GM18511 (cell line): ENCODE data around the gene TMEM229A.
"Not testable (repeated sequence)": the region's sequence is repeated elsewhere in the genome, so short reads cannot be mapped to it uniquely, and the experiment has no call there.

ENCODE experiments used
- ATAC-seq: cut with Tn5 transposase; IDR thresholded peaks from one replicate; pipeline ENCODE4 v1.9.1; 2021; ENCODE audit warnings: mild to moderate bottlenecking, moderate library complexity; ENCODE audit not compliant: unreplicated experiment

Gene TMEM229A

GRCh38 chr7:124032369-124033094 is at the start of gene TMEM229A:
Gene TMEM229A (minus strand): TSS chr7:124033067. CDS start chr7:124033003, 64 bp downstream.
- ATAC-seq, result peak; percentile 60

GRCh38 chr7:124082234-124082633 is 49.4 kb upstream of the TMEM229A start:
- ATAC-seq, result not testable (repeated sequence)

GRCh38 chr7:124077546-124077945 is 44.7 kb upstream of the TMEM229A start:
- no peak for ATAC-seq

GRCh38 chr7:124076841-124077240 is 44.0 kb upstream of the TMEM229A start:
- ATAC-seq, result no peak

GRCh38 chr7:124074007-124074406 is 41.1 kb upstream of the TMEM229A start:
- no peak for ATAC-seq

- ATAC-seq, result no peak
Measured at GRCh38 chr7:124073310-124073645, 40.4 kb upstream of the TMEM229A start.

- ATAC-seq, result no peak
Measured at GRCh38 chr7:124072603-124073309, 39.9 kb upstream of the TMEM229A start.

GRCh38 chr7:124071843-124072242 is 39.0 kb upstream of the TMEM229A start:
- no peak for ATAC-seq

- ATAC-seq, result no peak
Measured at GRCh38 chr7:124062171-124062570, 29.3 kb upstream of the TMEM229A start.

- ATAC-seq, result no peak
Measured at GRCh38 chr7:124060528-124060927, 27.7 kb upstream of the TMEM229A start.

GRCh38 chr7:124059375-124059774 is 26.5 kb upstream of the TMEM229A start:
- peak; percentile 100 for ATAC-seq

- no peak for ATAC-seq
Measured at GRCh38 chr7:124058515-124058914, 25.6 kb upstream of the TMEM229A start.

- ATAC-seq, result no peak
Measured at GRCh38 chr7:124057872-124058271, 25.0 kb upstream of the TMEM229A start.

- ATAC-seq, result no peak
Measured at GRCh38 chr7:124056234-124056633, 23.4 kb upstream of the TMEM229A start.

GRCh38 chr7:124051681-124052377 is 19.0 kb upstream of the TMEM229A start:
- no peak for ATAC-seq

- no peak for ATAC-seq
Measured at GRCh38 chr7:124042826-124043225, 10.0 kb upstream of the TMEM229A start.

- ATAC-seq, result no peak
Measured at GRCh38 chr7:124041439-124041838, 8.6 kb upstream of the TMEM229A start.

- ATAC-seq, result not testable (repeated sequence)
Measured at GRCh38 chr7:124037902-124038301, 5.0 kb upstream of the TMEM229A start.

- no peak for ATAC-seq
Measured at GRCh38 chr7:124035706-124036105, 2.8 kb upstream of the TMEM229A start.

GRCh38 chr7:124034754-124035100 is 1.9 kb upstream of the TMEM229A start:
- no peak for ATAC-seq

- ATAC-seq, result no peak
Measured at GRCh38 chr7:124033807-124034753, 1.2 kb upstream of the TMEM229A start.
